KOPT-K1 (cell line): ENCODE data around the gene EEA1.
"Not testable (repeated sequence)": the region's sequence is repeated elsewhere in the genome, so short reads cannot be mapped to it uniquely, and the experiment has no call there.

Experiments used
- H3K27ac ChIP-seq: fragments of 200-600 bp; sonication (generic); 2 replicates; pipeline ENCODE4 v1.5.1; 2016; ENCODE audit warnings: antibody characterized with exemption, mild to moderate bottlenecking, low read depth, low read length; ENCODE audit not compliant: poor library complexity, severe bottlenecking
- H3K36me3 ChIP-seq: fragments of 200-600 bp; sonication (generic); 2 replicates; pipeline ENCODE4 v1.5.1; 2017; ENCODE audit warnings: antibody characterized with exemption, mild to moderate bottlenecking, low read length, moderate library complexity; ENCODE audit not compliant: insufficient read depth
- H3K9me3 ChIP-seq: fragments of 200-600 bp; sonication (generic); 2 replicates; pipeline ENCODE4 v1.5.1; 2017; ENCODE audit warnings: antibody characterized with exemption, low read length, mild to moderate bottlenecking; ENCODE audit not compliant: insufficient read depth, poor library complexity, severe bottlenecking

EEA1 gene

GRCh38 chr12:92827836-92828431 is 101.2 kb downstream of the EEA1 start:
- Histone ChIP-seq H3K27ac (no peak overlapping the region), H3K36me3 (peaks cover 74% of the 10 kb centered on the region), H3K9me3 (no peaks in the 10 kb centered on the region)

GRCh38 chr12:92821142-92821541 is 108.0 kb downstream of the EEA1 start:
- no peak overlapping the region for H3K27ac ChIP-seq
- peaks cover 67% of the 10 kb centered on the region for H3K36me3 ChIP-seq
- no peaks in the 10 kb centered on the region for H3K9me3 ChIP-seq

- no peaks in the 10 kb centered on the region for H3K9me3 ChIP-seq
- H3K27ac ChIP-seq: no peak overlapping the region
- H3K36me3 ChIP-seq: peaks cover 67% of the 10 kb centered on the region
Observed at GRCh38 chr12:92814584-92814983, 114.5 kb downstream of the EEA1 start.

GRCh38 chr12:92810370-92810769 is 118.7 kb downstream of the EEA1 start:
- Histone ChIP-seq H3K9me3 (peaks cover 14% of the 10 kb centered on the region), H3K27ac (no peak overlapping the region), H3K36me3 (peaks cover 72% of the 10 kb centered on the region)

GRCh38 chr12:92803903-92804302 is 125.2 kb downstream of the EEA1 start:
- no peak overlapping the region for H3K27ac ChIP-seq
- H3K36me3 ChIP-seq: peaks cover 74% of the 10 kb centered on the region
- H3K9me3 ChIP-seq: peaks cover 14% of the 10 kb centered on the region

- peaks cover 72% of the 10 kb centered on the region for H3K36me3 ChIP-seq
- peaks cover 14% of the 10 kb centered on the region for H3K9me3 ChIP-seq
- H3K27ac ChIP-seq: no peak overlapping the region
Observed at GRCh38 chr12:92802906-92803305, 126.2 kb downstream of the EEA1 start.

- Histone ChIP-seq H3K36me3 (peaks cover 66% of the 10 kb centered on the region), H3K27ac (no peak overlapping the region), H3K9me3 (peaks cover 11% of the 10 kb centered on the region)
Observed at GRCh38 chr12:92796650-92797049, 132.4 kb downstream of the EEA1 start.

GRCh38 chr12:92794814-92795213 is 134.3 kb downstream of the EEA1 start:
- Histone ChIP-seq H3K27ac (no peak overlapping the region), H3K9me3 (peaks cover 23% of the 10 kb centered on the region), H3K36me3 (peaks cover 49% of the 10 kb centered on the region)

GRCh38 chr12:92794356-92794755 is 134.7 kb downstream of the EEA1 start:
- Histone ChIP-seq H3K9me3 (peaks cover 23% of the 10 kb centered on the region), H3K36me3 (peaks cover 46% of the 10 kb centered on the region)
- H3K27ac ChIP-seq: not testable (repeated sequence)

GRCh38 chr12:92786045-92786444 is 143.1 kb downstream of the EEA1 start:
- Histone ChIP-seq H3K27ac (no peak overlapping the region), H3K36me3 (peaks cover 37% of the 10 kb centered on the region), H3K9me3 (peaks cover 6% of the 10 kb centered on the region)

GRCh38 chr12:92785563-92785950 is 143.5 kb downstream of the EEA1 start:
- peaks cover 5% of the 10 kb centered on the region for H3K9me3 ChIP-seq
- H3K36me3 ChIP-seq: peaks cover 41% of the 10 kb centered on the region
- H3K27ac ChIP-seq: no peak overlapping the region

GRCh38 chr12:92784797-92785562 is 144.1 kb downstream of the EEA1 start:
- H3K9me3 ChIP-seq: no peaks in the 10 kb centered on the region
- peaks cover 45% of the 10 kb centered on the region for H3K36me3 ChIP-seq
- no peak overlapping the region for H3K27ac ChIP-seq

GRCh38 chr12:92784356-92784755 is 144.7 kb downstream of the EEA1 start:
- H3K9me3 ChIP-seq: no peaks in the 10 kb centered on the region
- peaks cover 51% of the 10 kb centered on the region for H3K36me3 ChIP-seq
- no peak overlapping the region for H3K27ac ChIP-seq

GRCh38 chr12:92779902-92780301 is 149.2 kb downstream of the EEA1 start:
- no peak overlapping the region for H3K27ac ChIP-seq
- H3K9me3 ChIP-seq: no peaks in the 10 kb centered on the region
- H3K36me3 ChIP-seq: peaks cover 84% of the 10 kb centered on the region

- Histone ChIP-seq H3K36me3 (peaks cover 78% of the 10 kb centered on the region), H3K9me3 (no peaks in the 10 kb centered on the region), H3K27ac (no peak overlapping the region)
Observed at GRCh38 chr12:92778525-92778924, 150.6 kb downstream of the EEA1 start.

GRCh38 chr12:92775416-92775815 is 153.7 kb downstream of the EEA1 start:
- Histone ChIP-seq H3K27ac (no peak overlapping the region), H3K9me3 (no peaks in the 10 kb centered on the region), H3K36me3 (peaks cover 53% of the 10 kb centered on the region)
